DMS 273 treated with DMSO at 0.1 percent for 48 hours (cell line): ENCODE results near the gene RNF214.
A peak's percentile ranks its signal among the peaks of the same experiment; 100 is the strongest.
"Not testable (repeated sequence)": the region's sequence is repeated elsewhere in the genome, so short reads cannot be mapped to it uniquely, and the experiment has no call there.

Experiments
- DNase-seq: peaks from one replicate; lab custom pipeline; 2025; lab: John Stamatoyannopoulos, UW

The RNF214 gene

DNA sequence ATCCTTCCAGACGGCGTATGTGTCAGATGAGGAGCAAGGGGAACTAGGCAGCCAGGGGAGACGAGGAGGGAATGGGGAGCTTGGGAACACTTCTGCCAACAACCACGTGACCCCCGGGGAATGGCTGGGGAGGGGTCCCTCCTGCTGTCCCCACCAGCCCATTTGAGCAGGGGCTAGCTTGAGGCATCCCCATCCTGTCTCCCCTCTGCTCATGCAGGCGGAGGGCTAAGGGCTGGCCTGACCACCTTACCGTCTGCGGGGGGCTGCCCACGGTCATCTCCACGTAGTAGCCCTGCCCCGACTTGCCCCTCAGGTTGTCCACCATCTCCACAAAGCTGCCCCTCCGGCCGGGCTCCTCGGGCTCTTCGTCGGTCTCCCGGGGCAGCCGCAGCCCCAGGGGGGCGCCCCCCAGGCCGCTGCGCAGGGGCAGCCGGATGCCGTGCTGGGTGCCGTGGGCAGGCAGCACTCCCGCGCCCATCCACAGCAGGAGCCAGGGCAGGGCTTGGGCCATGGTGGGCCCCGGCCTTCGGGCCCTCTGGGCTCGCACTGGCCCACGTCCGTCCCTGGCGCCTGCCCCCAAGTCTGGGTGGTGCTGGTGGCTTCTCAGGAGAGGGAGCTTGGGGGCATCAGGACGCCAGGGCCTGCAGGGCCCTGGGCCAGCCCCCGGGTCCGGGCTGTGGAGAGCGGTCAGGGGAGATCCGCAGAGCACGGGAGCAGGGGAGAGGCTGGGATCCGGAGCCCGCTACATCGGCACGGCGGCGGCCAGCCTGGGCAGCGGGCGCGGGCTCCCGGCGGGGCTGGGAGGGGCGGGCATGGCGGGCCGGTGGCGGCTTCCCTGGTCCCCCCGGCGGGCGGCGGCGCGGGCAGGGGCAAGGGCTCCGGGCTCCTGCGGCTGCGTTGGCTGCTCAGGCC, 83.1 kb downstream of the RNF214 start:
- no peak for DNase-seq

GRCh38 chr11:117316197-117316961, 83.9 kb downstream of the RNF214 start, which contains the start of gene BACE1:
Gene BACE1 (minus strand): TSS chr11:117316256. CDS start chr11:117315795, 461 bp downstream.
- peak; percentile 62 for DNase-seq

DNA sequence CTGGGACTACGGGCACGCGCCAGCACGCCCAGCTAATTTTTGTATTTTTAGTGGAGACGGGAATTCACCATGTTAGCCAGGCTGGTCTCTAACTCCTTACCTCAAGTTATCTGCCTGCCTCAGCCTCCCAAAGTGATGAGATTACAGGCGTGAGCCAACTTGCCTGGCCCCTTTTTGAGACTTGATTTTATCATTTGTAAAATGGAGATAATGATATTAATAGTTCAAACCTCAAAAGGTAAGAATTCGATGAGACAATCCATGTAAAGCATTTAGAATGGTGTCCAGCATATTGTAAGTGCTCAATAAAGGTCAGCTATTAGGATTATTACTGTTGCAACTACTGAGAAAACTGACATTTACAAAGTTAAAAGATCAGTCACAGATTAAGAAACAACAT, 86.3 kb downstream of the RNF214 start:
- no peak for DNase-seq

DNA sequence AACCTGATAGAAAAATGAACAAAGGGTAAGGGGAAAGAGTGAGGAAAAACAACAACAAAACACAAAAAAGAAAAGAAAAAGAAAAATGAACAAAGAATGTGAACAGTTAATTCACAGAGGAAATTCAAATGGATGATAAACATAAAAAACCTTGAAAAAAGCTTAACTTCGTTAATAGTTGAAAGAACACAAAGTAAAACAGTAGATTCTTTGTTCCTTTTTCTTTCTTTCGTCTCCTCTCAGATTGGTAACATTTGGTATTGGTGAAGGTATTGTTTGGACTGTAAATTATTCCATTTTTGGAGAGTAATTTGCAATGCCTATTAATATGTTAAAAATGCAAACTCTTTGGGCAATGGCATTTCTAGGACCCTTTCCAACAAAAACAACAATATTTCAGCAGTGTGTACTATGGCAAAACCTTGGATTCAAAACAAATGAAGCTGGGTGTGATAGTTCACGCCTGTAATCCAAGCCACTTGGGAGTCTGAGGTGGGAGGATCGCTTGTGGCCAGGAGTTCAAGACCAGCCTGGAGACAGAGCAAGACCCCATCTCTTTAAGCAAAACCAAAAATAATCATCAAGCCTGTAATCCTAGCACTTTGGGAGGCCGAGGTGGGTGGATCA, 86.9 kb downstream of the RNF214 start:
- DNase-seq, result no peak

- not testable (repeated sequence) for DNase-seq
Observed at GRCh38 chr11:117327255-117327566, 94.7 kb downstream of the RNF214 start.

DNA sequence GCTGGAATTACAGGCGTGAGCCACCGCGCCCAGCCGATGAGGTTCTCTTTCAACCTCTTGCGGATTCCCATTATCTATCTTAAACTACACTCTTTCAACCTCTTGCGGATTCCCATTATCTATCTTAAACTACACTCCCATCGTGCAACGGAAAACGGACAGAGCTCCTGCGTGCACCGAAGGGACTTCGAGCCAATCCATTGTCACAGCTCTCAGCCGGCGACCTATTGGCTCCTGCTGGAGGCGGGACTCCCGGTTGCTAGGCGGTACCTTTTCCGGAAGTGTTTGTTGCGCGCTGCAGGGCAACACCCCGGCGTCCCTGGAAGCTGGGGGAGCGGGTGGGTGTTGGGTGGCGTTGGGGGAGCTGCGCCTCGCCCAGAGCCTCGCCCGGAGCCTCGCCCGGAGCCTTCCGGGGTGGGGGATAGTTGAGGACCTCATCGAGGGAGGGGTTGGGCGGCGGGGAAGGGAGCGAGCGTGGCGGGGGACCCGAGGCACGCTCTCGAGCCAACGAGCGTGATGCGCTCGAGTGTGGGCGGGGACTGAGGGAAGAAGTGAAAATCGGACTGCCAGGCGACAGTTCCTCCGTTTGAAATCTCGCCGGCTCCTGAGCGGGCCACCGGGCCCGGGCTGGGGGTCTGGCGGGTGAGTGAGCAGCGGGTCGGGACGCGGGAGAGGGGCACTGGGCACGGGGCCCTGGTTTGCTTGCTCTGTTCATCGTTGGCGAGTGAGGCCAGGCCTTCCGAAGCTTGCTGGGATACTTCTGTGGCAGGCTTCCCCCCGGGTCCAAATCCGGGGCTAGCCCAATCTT, 95.3 kb downstream of the RNF214 start, which contains the start of gene CEP164:
Gene CEP164 (plus strand): TSS at position 288 of the 808 bp plus-strand sequence. CDS start 10,733 bp downstream, outside the sequence.
- DNase-seq, result peak; percentile 82

GRCh38 chr11:117328375-117329010, 96.0 kb downstream of the RNF214 start:
- no peak for DNase-seq

DNA sequence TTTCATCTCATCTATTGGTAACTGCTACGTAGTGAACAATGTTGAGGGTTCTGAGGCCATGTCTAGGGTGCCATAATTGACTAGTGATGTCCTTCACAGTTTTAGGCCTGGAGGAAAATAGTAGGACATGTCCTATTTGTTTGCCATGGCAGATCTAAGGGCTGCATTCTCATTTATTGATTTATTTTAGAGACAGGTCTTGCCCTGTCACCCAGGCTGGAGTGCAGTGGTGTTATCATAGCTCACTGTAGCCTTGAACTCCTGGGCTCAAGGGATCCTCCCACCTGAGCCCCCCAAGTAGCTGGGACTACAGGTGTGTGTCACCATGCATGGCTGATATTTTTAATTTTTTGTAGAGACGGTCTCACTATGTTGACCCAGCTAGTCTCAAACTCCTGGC, 100.4 kb downstream of the RNF214 start:
- DNase-seq, result no peak

GRCh38 chr11:117333917-117334316, 101.4 kb downstream of the RNF214 start:
- no peak for DNase-seq

DNA sequence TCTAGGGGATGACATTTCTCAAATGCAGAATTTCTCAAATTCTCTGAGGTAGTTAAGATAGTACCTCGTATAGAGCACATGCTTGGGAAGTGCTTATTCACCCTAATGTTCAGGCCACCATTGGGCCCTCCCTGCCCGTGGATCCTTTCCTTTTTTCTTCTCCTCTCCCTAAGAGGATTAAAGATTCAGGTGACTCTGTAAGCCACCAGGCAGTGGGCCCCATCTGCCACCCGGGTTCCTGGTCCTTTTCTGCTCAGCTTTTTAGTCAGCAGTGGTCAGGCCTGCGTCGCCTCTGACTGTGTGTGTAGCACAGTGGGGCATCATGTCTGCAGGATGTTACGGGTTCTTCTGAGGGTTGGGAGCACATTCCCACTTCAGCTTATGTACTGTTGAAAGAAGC, 102.4 kb downstream of the RNF214 start:
- DNase-seq, result no peak

DNA sequence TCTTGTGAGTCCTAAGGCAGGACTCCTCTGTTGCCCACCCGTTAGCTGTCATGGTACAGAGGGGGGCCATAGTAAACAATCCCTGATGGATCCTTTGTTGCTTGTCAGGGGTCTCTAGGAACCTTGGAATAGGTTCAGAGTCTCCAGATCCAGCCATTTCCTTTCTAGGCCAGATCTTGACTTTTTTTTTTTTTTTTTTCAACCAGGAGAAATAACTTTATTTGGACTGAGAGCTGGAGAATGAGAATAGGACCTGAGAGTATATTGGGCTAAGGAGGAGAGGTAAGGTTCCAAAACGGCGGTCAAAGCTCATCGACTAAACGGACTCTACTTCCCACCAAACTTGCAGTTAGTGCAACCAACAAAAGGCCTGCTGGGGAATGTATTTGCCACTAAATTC, 102.9 kb downstream of the RNF214 start:
- DNase-seq, result no peak
